ENCODE results near the gene OR2A25. TPM values are rescaled to one million over a fixed set of nuclear protein-coding genes. Genes with fewer than 3 reads are reported as not detected.

Gene OR2A25
- total RNA-seq, 4 donors from 2014 or later, result not detected

DNA sequence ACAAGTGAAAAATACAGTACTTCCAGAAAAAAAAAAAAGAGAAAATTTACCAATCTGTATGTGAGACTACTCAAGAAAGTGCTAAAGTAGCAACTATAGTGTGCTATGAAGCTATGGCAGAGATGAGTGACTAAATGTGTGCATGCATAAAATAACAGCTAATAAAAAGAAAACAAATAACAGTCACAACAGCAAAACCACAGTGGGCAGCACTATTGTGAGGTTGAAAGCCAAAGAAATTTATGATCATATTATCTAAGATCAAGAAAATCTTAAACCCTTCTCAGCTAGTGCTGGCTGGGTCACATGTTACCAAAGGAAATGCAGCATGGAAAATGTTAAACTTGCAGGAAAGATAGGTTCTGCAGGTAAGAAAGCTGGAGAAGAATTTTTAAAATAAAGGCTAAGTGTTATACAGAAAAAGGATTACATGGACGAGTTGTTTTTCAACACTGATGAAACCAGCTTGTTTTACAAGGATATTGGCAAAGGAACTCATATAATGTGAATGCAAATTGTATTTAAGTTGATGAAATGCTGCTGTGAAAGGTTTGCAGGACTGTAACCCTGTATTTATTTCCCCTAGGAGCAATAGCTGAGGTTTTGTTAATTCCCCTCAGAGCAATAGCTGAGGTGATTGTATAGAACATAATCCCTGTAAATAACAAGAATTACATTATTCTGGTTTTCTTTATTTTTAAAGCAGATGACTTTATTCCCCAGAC, 36.5 kb upstream of the OR2A25 start:
- TF ChIP-seq POLR2A (IDR thresholded peaks at IDR 0.05), result no peak
- TF ChIP-seq, protein P1, sequence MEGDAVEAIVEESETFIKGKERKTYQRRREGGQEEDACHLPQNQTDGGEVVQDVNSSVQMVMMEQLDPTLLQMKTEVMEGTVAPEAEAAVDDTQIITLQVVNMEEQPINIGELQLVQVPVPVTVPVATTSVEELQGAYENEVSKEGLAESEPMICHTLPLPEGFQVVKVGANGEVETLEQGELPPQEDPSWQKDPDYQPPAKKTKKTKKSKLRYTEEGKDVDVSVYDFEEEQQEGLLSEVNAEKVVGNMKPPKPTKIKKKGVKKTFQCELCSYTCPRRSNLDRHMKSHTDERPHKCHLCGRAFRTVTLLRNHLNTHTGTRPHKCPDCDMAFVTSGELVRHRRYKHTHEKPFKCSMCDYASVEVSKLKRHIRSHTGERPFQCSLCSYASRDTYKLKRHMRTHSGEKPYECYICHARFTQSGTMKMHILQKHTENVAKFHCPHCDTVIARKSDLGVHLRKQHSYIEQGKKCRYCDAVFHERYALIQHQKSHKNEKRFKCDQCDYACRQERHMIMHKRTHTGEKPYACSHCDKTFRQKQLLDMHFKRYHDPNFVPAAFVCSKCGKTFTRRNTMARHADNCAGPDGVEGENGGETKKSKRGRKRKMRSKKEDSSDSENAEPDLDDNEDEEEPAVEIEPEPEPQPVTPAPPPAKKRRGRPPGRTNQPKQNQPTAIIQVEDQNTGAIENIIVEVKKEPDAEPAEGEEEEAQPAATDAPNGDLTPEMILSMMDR (IDR thresholded peaks at IDR 0.05), result no peak
- DNase-seq, result no peak
- no peak overlapping the region for H3K27ac ChIP-seq
- no peak overlapping the region for H3K4me3 ChIP-seq
- no peaks in the 10 kb centered on the region for H3K27me3 ChIP-seq
- no peaks in the 10 kb centered on the region for H3K36me3 ChIP-seq
- no peaks in the 10 kb centered on the region for H3K9me3 ChIP-seq
- no peaks in the 10 kb centered on the region for H3K4me1 ChIP-seq

DNA sequence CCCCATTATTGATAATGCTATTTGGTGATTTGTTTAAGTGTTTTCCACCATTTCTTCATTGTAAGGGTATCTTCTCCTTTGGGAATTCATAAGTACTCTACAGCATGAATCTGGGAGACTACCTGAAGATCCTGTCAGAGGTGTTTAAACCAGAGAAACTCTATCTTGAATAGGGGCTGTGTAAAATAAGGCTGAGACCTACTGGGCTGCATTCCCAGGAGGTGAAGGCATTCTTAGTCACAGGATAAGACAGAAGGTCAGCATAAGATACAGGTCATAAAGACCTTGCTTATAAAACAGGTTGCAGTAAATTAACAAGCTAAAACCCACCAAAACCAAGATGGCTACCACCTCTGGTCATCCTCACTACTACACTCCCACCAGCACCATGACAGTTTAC, 34.2 kb upstream of the OR2A25 start:
- H3K4me3 ChIP-seq, result no peak overlapping the region
- H3K9me3 ChIP-seq, result no peaks in the 10 kb centered on the region

DNA sequence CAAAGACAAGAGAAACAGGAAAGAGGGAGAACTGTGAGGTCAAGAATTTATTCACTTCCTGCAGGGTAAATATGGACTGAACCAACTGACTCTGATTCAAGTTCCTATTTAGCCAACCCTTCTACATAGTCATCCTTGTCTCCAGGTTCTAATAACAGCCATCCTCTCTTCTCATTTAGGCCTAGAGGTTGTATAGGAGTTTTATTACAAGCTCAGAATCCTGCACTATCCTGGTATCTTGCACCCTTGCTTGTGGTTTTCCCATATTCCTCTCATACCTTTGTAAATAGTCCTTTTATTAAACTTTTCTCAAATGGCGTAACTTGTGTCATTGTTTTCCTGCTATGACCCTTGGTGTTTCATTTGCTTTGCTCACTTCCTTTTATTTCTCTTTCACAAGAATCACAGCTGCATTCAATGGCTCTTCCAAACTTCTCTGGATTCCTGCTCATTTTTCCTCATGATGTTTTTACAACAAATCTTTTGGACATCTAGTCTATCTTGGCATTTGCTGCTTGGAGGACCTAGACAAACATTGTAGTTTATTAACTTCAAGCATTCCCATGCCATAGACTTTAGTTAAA, 33.2 kb upstream of the OR2A25 start:
- Histone ChIP-seq H3K4me3 (no peak overlapping the region), H3K9me3 (no peaks in the 10 kb centered on the region), H3K36me3 (no peaks in the 10 kb centered on the region), H3K27me3 (no peaks in the 10 kb centered on the region), H3K4me1 (no peaks in the 10 kb centered on the region), H3K27ac (no peak overlapping the region)
- TF ChIP-seq, protein P1 (IDR thresholded peaks at IDR 0.05), result no peak
- TF ChIP-seq POLR2A (IDR thresholded peaks at IDR 0.05), result no peak
- DNase-seq, result no peak

More for the DNA sequence above, 34.2 kb upstream of the OR2A25 start:
- no peak for TF ChIP-seq POLR2A (IDR thresholded peaks at IDR 0.05)
- TF ChIP-seq, protein P1 (IDR thresholded peaks at IDR 0.05), result no peak
- Histone ChIP-seq H3K4me1 (no peaks in the 10 kb centered on the region), H3K27ac (no peak overlapping the region), H3K36me3 (no peaks in the 10 kb centered on the region), H3K27me3 (no peaks in the 10 kb centered on the region)
- DNase-seq, result no peak

DNA sequence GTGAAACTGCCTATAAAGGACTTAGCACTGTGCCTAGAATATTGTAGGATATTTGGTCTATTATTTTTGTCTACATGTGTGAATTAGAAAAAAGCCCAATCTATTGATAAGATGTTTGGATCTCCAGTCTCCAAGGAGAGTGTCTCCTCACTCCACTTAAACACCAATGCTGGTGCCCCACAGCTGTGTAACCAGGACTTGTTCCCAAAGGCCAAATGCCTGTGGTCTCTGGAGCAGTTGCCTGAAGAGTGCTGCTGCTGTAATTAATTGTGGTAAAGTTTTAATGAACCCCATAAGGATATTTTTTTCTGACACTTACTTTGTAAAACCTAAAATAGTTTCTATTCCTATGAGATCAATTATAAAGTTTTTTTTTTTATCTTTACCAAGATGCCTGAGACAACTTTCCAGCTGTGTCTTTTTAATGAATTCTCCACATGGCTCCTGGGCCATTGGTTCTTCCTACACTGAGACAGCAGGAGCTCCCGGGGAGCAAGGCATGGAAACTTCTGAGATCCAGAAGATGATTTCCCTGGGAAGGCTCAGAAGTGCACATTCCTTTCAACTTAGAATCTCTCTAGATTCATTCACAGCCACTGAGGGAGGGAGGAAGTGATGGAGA, 32.1 kb upstream of the OR2A25 start:
- Histone ChIP-seq H3K9me3 (no peaks in the 10 kb centered on the region), H3K36me3 (no peaks in the 10 kb centered on the region), H3K4me1 (no peaks in the 10 kb centered on the region), H3K27ac (no peak overlapping the region), H3K27me3 (no peaks in the 10 kb centered on the region), H3K4me3 (no peak overlapping the region)
- TF ChIP-seq, protein P1 (IDR thresholded peaks at IDR 0.05), result no peak
- TF ChIP-seq POLR2A (IDR thresholded peaks at IDR 0.05), result no peak
- no peak for DNase-seq

DNA sequence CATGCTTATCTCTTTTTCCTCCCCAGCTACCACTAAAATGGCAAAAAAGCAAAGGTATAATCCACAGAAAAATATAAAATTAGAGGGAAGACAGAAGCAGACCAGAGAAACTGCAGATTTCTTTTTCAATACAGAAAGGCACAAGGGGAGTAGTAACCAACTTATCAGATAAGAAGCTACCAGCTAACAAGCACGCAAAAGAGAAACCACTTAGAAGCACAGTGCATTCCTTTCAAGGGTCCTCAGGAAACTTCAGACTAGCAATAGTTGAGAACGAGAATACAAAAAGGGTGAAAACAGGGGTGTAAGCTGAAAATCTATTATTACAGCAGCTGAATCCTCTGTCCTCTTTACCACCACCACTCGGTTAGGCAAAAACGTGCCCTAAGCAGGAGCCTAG, 30.7 kb upstream of the OR2A25 start:
- Histone ChIP-seq H3K9me3 (no peaks in the 10 kb centered on the region), H3K27me3 (no peaks in the 10 kb centered on the region), H3K27ac (no peak overlapping the region), H3K4me1 (no peaks in the 10 kb centered on the region), H3K4me3 (no peak overlapping the region), H3K36me3 (no peaks in the 10 kb centered on the region)
- TF ChIP-seq POLR2A (IDR thresholded peaks at IDR 0.05), result no peak
- DNase-seq, result no peak

DNA sequence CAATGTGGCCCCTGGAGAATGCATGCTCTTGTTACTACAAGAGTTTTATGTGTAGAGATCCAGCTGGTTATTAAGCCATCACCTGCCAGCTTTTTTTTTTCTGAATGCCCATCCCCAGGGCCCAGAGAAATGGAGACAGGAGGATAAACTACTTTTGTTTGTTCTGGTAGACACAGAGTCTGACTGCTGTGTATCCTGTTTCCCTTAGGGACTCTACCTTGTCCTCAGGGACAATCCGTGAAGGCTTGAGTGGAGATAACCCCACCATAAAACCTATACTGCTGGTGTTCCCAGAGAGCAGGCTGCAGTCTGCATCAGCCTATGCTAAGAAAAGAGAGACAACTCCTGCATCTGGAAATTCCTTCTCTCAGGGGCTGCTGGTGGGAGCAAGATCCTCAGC, 21.0 kb upstream of the OR2A25 start, which contains the start of gene OR2A5:
OR2A5 (plus strand) TSS at position 301 of the 400 bp plus-strand sequence. CDS start 1,454 bp downstream, outside the sequence.
- Histone ChIP-seq H3K9me3 (no peaks in the 10 kb centered on the region), H3K36me3 (no peaks in the 10 kb centered on the region), H3K4me1 (no peaks in the 10 kb centered on the region), H3K4me3 (no peak within 1 kb of the TSS), H3K27me3 (no peaks in the 10 kb centered on the region), H3K27ac (no peak within 1 kb of the TSS)
- TF ChIP-seq, protein P1 (IDR thresholded peaks at IDR 0.05), result no peak
- TF ChIP-seq POLR2A (IDR thresholded peaks at IDR 0.05), result no peak
- DNase-seq, result no peak

Data from Peyer's patch (tissue), 4 donors.